HepG2 (cell line): ENCODE results near the gene PLSCR1. TPM values are rescaled to one million over a fixed set of nuclear protein-coding genes. Genes with fewer than 3 reads are reported as not detected.

ENCODE experiments used
- ATAC-seq: fragments of 200-7000 bp; cut with Tn5 transposase; 3 replicates; pipeline ENCODE4 v1.9.1; 2020; ENCODE audit warnings: mild to moderate bottlenecking, moderate library complexity
- BruUV-seq: library from RNA; stranded (reverse); fragments of 400-500 nt; replicated peaks from 2 replicates; lab custom pipeline; 2021; lab: Mats Ljungman, UMichigan
- CTCF ChIA-PET: fragments of 300-600 bp; formaldehyde crosslinking; extraction: SDS; loops from one replicate; lab custom pipeline; 2021; ENCODE audit warnings: low total read pairs, inconsistent platforms, low intra/inter-chr PET ratio; lab: Yijun Ruan, JAX
- POLR2A ChIA-PET: fragments of 350-600 bp; sonication (Branson Sonifier 250); formaldehyde crosslinking; loops from one replicate; lab custom pipeline; 2020; ENCODE audit warnings: antibody characterized with exemption, inconsistent platforms; lab: Yijun Ruan, JAX
- DNase-seq: peaks from one replicate; pipeline ENCODE4 v3.0.0-alpha.2; 2015; ENCODE audit warnings: low spot score
- FAIRE-seq: peaks from 3 replicates; lab custom pipeline; 2011; peaks lifted over from hg19 to GRCh38; lab: Jason Lieb, UNC
- H2AFZ ChIP-seq: one replicate; pipeline ENCODE4 v1.6.1; 2011; ENCODE audit warnings: low read length, inconsistent platforms
- H3K27ac ChIP-seq: fragments of 300-600 bp; 3 replicates; pipeline ENCODE4 v1.8.0; 2011; ENCODE audit warnings: mixed run types, mild to moderate bottlenecking, mixed read lengths, low read length, inconsistent platforms; ENCODE audit not compliant: insufficient read depth; ENCODE audit errors: extremely low read length
- H3K27me3 ChIP-seq, 2 experiments: fragments of 200-600 bp in 1 of 2; 2 replicates in 1 of 2; 3 replicates in 1 of 2; pipeline versions ENCODE4 v1.6.0 to v1.8.0; 2011; ENCODE audit warnings: low read length in 2 of 2, mild to moderate bottlenecking in 2 of 2, moderate library complexity in 2 of 2, inconsistent platforms in 1 of 2; ENCODE audit not compliant: insufficient read depth in 2 of 2, control insufficient read depth in 1 of 2
- H3K36me3 ChIP-seq, 2 experiments: fragments of 200-600 bp in 1 of 2; replicated peaks in 1 of 2; 2 replicates in 1 of 2; 3 replicates in 1 of 2; pipeline versions ENCODE4 v1.5.1 to v1.8.0; 2011; ENCODE audit warnings: low read length in 2 of 2, inconsistent platforms in 1 of 2; ENCODE audit not compliant: insufficient read depth in 2 of 2, control insufficient read depth in 1 of 2
- H3K4me1 ChIP-seq: 2 replicates; pipeline ENCODE4 v1.5.1; 2012; ENCODE audit warnings: low read length, inconsistent platforms; ENCODE audit not compliant: insufficient read depth
- H3K4me2 ChIP-seq: 2 replicates; pipeline ENCODE4 v1.6.0; 2011; ENCODE audit warnings: low read depth, low read length, inconsistent platforms
- H3K4me3 ChIP-seq, 3 experiments: fragments of 200-600 bp in 1 of 3; sonication (generic), shearing (Covaris generic) in 1 of 3; replicated peaks in 1 of 3; 2 replicates each; pipeline ENCODE4 v1.5.1; 2011 to 2016; ENCODE audit warnings: low read length in 3 of 3, inconsistent platforms in 2 of 3, low read depth in 2 of 3, mild to moderate bottlenecking in 2 of 3, control low read depth in 1 of 3, mixed read lengths in 1 of 3; ENCODE audit not compliant: insufficient read depth in 1 of 3
- H3K79me2 ChIP-seq: one replicate; pipeline ENCODE4 v1.6.1; 2011; ENCODE audit warnings: low read length, inconsistent platforms; ENCODE audit not compliant: insufficient read depth
- H3K9ac ChIP-seq: 2 replicates; pipeline ENCODE4 v1.6.0; 2011; ENCODE audit warnings: mild to moderate bottlenecking, low read depth, low read length, inconsistent platforms; ENCODE audit not compliant: insufficient read depth
- H3K9me3 ChIP-seq: 2 replicates; pipeline ENCODE4 v1.5.1; 2012; ENCODE audit warnings: mild to moderate bottlenecking, low read length
- H4K20me1 ChIP-seq: 2 replicates; pipeline ENCODE4 v1.6.0; 2011; ENCODE audit warnings: inconsistent platforms, mild to moderate bottlenecking, low read length, moderate library complexity; ENCODE audit not compliant: insufficient read depth
- ELF3 ChIP-seq: IDR thresholded peaks from 2 replicates; pipeline ENCODE4 v1.6.1; 2016; ENCODE audit warnings: missing genetic modification reagents, missing compliant biosample characterization
- ETV6 ChIP-seq: sonication (generic); formaldehyde crosslinking; conservative IDR thresholded peaks from 2 replicates; pipeline ENCODE4 v1.4.0; 2020; ENCODE audit warnings: missing genetic modification reagents
- MATR3 ChIP-seq: sonication (generic); formaldehyde crosslinking; IDR thresholded peaks from 2 replicates; pipeline ENCODE4 v1.4.0; 2020; ENCODE audit warnings: missing genetic modification reagents
- MXD4 ChIP-seq: IDR thresholded peaks from 2 replicates; pipeline ENCODE4 v1.6.1; 2016; ENCODE audit warnings: mild to moderate bottlenecking, missing biosample characterization, missing genetic modification reagents
- PAWR ChIP-seq: sonication (generic); formaldehyde crosslinking; IDR thresholded peaks from 2 replicates; pipeline ENCODE4 v1.4.0; 2020; ENCODE audit warnings: missing genetic modification reagents, mild to moderate bottlenecking, borderline replicate concordance
- POLR2AphosphoS5 ChIP-seq: IDR thresholded peaks from 2 replicates; pipeline ENCODE4 v1.6.1; 2012; ENCODE audit warnings: low read depth, low read length
- RFXANK ChIP-seq: IDR thresholded peaks from 2 replicates; pipeline ENCODE4 v1.6.1; 2016
- WIZ ChIP-seq: sonication (generic); formaldehyde crosslinking; IDR thresholded peaks from 2 replicates; pipeline ENCODE4 v1.5.1; 2020; ENCODE audit warnings: mild to moderate bottlenecking, missing genetic modification reagents
- ZIK1 ChIP-seq: sonication (generic); formaldehyde crosslinking; IDR thresholded peaks from 2 replicates; pipeline ENCODE4 v1.5.0; 2020; ENCODE audit warnings: mild to moderate bottlenecking, low read depth, missing genetic modification reagents, borderline replicate concordance
- ZNF331 ChIP-seq: sonication (generic); formaldehyde crosslinking; IDR thresholded peaks from 2 replicates; pipeline ENCODE4 v1.4.0; 2020; ENCODE audit warnings: missing genetic modification reagents
- ZNF543 ChIP-seq: sonication (generic); formaldehyde crosslinking; IDR thresholded peaks from 2 replicates; pipeline ENCODE4 v1.4.0; 2020; ENCODE audit warnings: mild to moderate bottlenecking, missing genetic modification reagents
- ZNF569 ChIP-seq: sonication (generic); formaldehyde crosslinking; IDR thresholded peaks from 2 replicates; pipeline ENCODE4 v1.5.0; 2020; ENCODE audit warnings: mild to moderate bottlenecking, missing genetic modification reagents, moderate library complexity, borderline replicate concordance
- ZNF576 ChIP-seq: sonication (generic); formaldehyde crosslinking; IDR thresholded peaks from 2 replicates; pipeline ENCODE4 v1.4.0; 2020; ENCODE audit warnings: mild to moderate bottlenecking, missing genetic modification reagents
- ZNF589 ChIP-seq: sonication (generic); formaldehyde crosslinking; conservative IDR thresholded peaks from 2 replicates; pipeline ENCODE4 v1.8.0; 2022; ENCODE audit warnings: mild to moderate bottlenecking, moderate library complexity, missing genetic modification reagents
- ZNF773 ChIP-seq: sonication (generic); formaldehyde crosslinking; IDR thresholded peaks from 2 replicates; pipeline ENCODE4 v1.4.0; 2020; ENCODE audit warnings: missing genetic modification reagents, borderline replicate concordance
- ZSCAN25 ChIP-seq: sonication (generic); formaldehyde crosslinking; IDR thresholded peaks from 2 replicates; pipeline ENCODE4 v1.8.0; 2022; ENCODE audit warnings: mild to moderate bottlenecking, missing genetic modification reagents
- WGBS: methylation state at CpG from one replicate; pipeline ENCODE4 v1.1.6; 2017; ENCODE audit warnings: low lambda C conversion rate; 5-methylcytosine and 5-hydroxymethylcytosine counted together
- in situ Hi-C: cut with HindIII; loops from 2 replicates; pipeline ENCODE4 v1.10.0; 2017; ENCODE audit warnings: low pct_unique_long_range_greater_than_20kb; ENCODE audit not compliant: extremely low pct_ligation_motif_present
- intact Hi-C: fragments of 100-400 bp; cut with micrococcal nuclease; formaldehyde crosslinking; loops from one replicate; pipeline ENCODE4 v1.10.0; 2022; ENCODE audit not compliant: unreplicated experiment
- polyA plus RNA-seq, 8 experiments: library from polyadenylated mRNA; depleted of rRNA in 3 of 8; stranded (reverse) in 7 of 8; unstranded in 1 of 8; fragments of >200 nt; fragmentation: Illumina TruSeq in 4 of 8; extraction: Trizol in 4 of 8; gene quantifications; 2 replicates each; pipeline versions ENCODE4 v1.2.1 to v1.2.3, GENCODE V29; 2011 to 2016; ENCODE audit warnings: low read depth in 4 of 8, missing spikeins in 1 of 8, mixed read lengths in 1 of 8; ENCODE audit not compliant: insufficient read depth in 1 of 8
- total RNA-seq, 5 experiments: library from RNA; depleted of rRNA; stranded (reverse); fragments of >200 nt; fragmentation: Illumina TruSeq; extraction: Trizol; gene quantifications; 2 replicates each; pipeline ENCODE4 v1.2.3, GENCODE V29; 2016; ENCODE audit warnings: low read depth in 1 of 5
- TF ChIP-seq, protein P1 (sequence below): sonication (generic); formaldehyde crosslinking; IDR thresholded peaks from 2 replicates; pipeline ENCODE4 v1.4.0; 2020; ENCODE audit warnings: missing genetic modification reagents
- TF ChIP-seq, protein P2 (sequence below): sonication (generic); IDR thresholded peaks from 2 replicates; pipeline ENCODE4 v1.6.1; 2016; ENCODE audit warnings: low read depth, borderline replicate concordance
- TF ChIP-seq, protein P3 (sequence below): sonication (generic); formaldehyde crosslinking; conservative IDR thresholded peaks from 2 replicates; pipeline ENCODE4 v1.8.1; 2023; ENCODE audit warnings: missing genetic modification reagents

PLSCR1 gene
- total and polyA plus RNA-seq, 2 of the 13 experiments (the other 11 are each of a cell fraction or from before 2014, with no cell fraction given): 33.8 to 34.1 TPM

GRCh38 chr3:146513386-146514051, 30.9 kb downstream of the PLSCR1 start:
- Histone ChIP-seq H2AFZ (no peak overlapping the region), H3K9ac (no peak overlapping the region), H3K36me3 (no peaks in the 10 kb centered on the region; a peak in 1 of 5 replicates), H3K79me2 (no peaks in the 10 kb centered on the region), H3K4me2 (no peak overlapping the region), H3K27ac (no peak overlapping the region), H3K9me3 (no peaks in the 10 kb centered on the region), H3K4me3 (no peak overlapping the region), H3K27me3 (no peaks in the 10 kb centered on the region)
- no peak for FAIRE-seq
- in situ Hi-C loops: no loop called here
- no peak for DNase-seq
- intact Hi-C loops: no loop called here
- BruUV-seq: no TSS peak
- no peak for ATAC-seq
- CTCF ChIA-PET: no interaction called here
- POLR2A ChIA-PET: no interaction called here
- no peak for TF ChIP-seq ZNF773
- no peak for TF ChIP-seq POLR2AphosphoS5
- TF ChIP-seq PAWR (CRISPR knock-in tag): no peak
- no peak for TF ChIP-seq WIZ (CRISPR knock-in tag)
- no peak for TF ChIP-seq ZNF543 (CRISPR knock-in tag)
- TF ChIP-seq ZSCAN25 (CRISPR knock-in tag): no peak
- TF ChIP-seq, protein P1, sequence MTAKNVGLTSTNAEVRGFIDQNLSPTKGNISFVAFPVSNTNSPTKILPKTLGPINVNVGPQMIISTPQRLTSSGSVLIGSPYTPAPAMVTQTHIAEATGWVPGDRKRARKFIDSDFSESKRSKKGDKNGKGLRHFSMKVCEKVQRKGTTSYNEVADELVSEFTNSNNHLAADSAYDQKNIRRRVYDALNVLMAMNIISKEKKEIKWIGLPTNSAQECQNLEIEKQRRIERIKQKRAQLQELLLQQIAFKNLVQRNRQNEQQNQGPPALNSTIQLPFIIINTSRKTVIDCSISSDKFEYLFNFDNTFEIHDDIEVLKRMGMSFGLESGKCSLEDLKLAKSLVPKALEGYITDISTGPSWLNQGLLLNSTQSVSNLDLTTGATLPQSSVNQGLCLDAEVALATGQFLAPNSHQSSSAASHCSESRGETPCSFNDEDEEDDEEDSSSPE (CRISPR knock-in tag): no peak
- TF ChIP-seq, protein P2, sequence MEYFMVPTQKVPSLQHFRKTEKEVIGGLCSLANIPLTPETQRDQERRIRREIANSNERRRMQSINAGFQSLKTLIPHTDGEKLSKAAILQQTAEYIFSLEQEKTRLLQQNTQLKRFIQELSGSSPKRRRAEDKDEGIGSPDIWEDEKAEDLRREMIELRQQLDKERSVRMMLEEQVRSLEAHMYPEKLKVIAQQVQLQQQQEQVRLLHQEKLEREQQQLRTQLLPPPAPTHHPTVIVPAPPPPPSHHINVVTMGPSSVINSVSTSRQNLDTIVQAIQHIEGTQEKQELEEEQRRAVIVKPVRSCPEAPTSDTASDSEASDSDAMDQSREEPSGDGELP: no peak
- TF ChIP-seq ELF3 (CRISPR knock-in tag): no peak
- no peak for TF ChIP-seq ZNF569 (CRISPR knock-in tag)
- no peak for TF ChIP-seq RFXANK (CRISPR knock-in tag)
- TF ChIP-seq ZNF576: no peak
- no peak for TF ChIP-seq ETV6 (CRISPR knock-in tag)
- no peak for TF ChIP-seq MXD4 (CRISPR knock-in tag)
- TF ChIP-seq ZNF331: no peak
- TF ChIP-seq, protein P3, sequence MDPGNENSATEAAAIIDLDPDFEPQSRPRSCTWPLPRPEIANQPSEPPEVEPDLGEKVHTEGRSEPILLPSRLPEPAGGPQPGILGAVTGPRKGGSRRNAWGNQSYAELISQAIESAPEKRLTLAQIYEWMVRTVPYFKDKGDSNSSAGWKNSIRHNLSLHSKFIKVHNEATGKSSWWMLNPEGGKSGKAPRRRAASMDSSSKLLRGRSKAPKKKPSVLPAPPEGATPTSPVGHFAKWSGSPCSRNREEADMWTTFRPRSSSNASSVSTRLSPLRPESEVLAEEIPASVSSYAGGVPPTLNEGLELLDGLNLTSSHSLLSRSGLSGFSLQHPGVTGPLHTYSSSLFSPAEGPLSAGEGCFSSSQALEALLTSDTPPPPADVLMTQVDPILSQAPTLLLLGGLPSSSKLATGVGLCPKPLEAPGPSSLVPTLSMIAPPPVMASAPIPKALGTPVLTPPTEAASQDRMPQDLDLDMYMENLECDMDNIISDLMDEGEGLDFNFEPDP (CRISPR knock-in tag): no peak
- TF ChIP-seq ZIK1: no peak
- no peak for TF ChIP-seq MATR3 (CRISPR knock-in tag)
- no peak for TF ChIP-seq ZNF589 (CRISPR knock-in tag)
- TF ChIP-seq, all 625 proteins: peak for 0
- Histone ChIP-seq H4K20me1 (no peaks in the 10 kb centered on the region), H3K4me1 (peaks cover 22% of the 10 kb centered on the region)
- WGBS: 57% methylated on average over 2 of the region's 2 CpGs
